ENCODE measurements around the gene PTCD2. TPM values are rescaled to one million over a fixed set of nuclear protein-coding genes. Genes with fewer than 3 reads are reported as not detected.

The PTCD2 gene
- total RNA-seq, 1 experiment from 2014 or later = 19.3 TPM

DNA sequence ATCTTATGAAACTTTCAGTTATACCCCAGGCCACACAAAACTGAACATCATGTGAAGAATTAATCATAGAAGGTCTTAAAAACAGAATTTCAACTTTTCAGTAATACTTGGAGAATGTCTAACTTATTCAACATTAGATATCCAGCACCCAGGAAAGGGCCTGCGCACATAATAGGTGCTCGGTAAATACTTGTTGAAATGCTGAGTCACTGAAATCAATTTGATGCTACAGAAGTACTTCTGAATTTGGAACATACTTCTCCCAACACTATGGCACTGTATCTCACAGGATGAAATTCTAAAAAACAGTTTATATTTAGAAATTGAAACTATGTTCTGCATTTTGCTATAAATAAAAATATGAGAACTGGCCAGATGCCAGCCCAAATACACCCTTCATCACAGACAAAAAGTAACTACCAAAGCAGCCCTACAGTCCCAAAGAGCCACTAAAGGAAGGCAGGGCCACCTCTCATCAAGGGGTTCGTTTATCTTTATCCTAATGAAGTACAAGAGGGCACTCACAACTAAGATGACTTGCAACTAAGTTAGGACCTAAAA lies 26.6 kb upstream of the PTCD2 start:
- Histone ChIP-seq H3K4me1 (ENCODE audit: control insufficient read depth in 1 of 2, insufficient read depth in 2 of 2, low read length in 2 of 2) (no peaks in the 10 kb centered on the region), H3K36me3 (ENCODE audit: control insufficient read depth in 1 of 2, insufficient read depth in 2 of 2, low read length in 2 of 2) (peaks cover 14 to 30% of the 10 kb centered on the region in 2 experiments; a peak in 3 of 4 replicates), H3K79me2 (ENCODE audit: insufficient read depth, low read length) (peaks cover 58% of the 10 kb centered on the region), H3K9ac (ENCODE audit: low read length) (no peak overlapping the region), H3K27ac (ENCODE audit: low read depth, low read length) (no peak overlapping the region), H3K4me2 (ENCODE audit: low read length) (no peak overlapping the region), H3K9me3 (ENCODE audit: control insufficient read depth in 1 of 2, insufficient read depth in 1 of 2, low read depth in 1 of 2, low read length in 2 of 2) (no peaks in the 10 kb centered on the region), H2AFZ (ENCODE audit: low read depth, low read length, poor library complexity, severe bottlenecking) (no peak overlapping the region), H3K4me3 (replicated peaks in 1 of 2; ENCODE audit: low read depth in 1 of 2, low read length in 2 of 2) (no peak overlapping the region), H3K9me2 (ENCODE audit: insufficient read depth) (no peaks in the 10 kb centered on the region), H3K27me3 (ENCODE audit: insufficient read depth, low read length) (no peaks in the 10 kb centered on the region), H4K20me1 (ENCODE audit: insufficient read depth) (0 out of 2 replicates have a peak, but pooled peaks cover 3% of the 10 kb centered on the region)
- ChIA-PET RAD21 (ENCODE audit: low non-redundant PET in 1 of 2, low total read pairs in 2 of 2, uncharacterized antibody in 2 of 2, unreplicated experiment in 2 of 2) (no interaction called here), CTCF (no interaction called here), POLR2A (no interaction called here)
- no peak for DNase-seq (ENCODE audit: low read depth, low spot score)
- TSS peak; percentile 16 for BruUV-seq (replicated peaks)
- intact Hi-C loops (cut with micrococcal nuclease) = no loop called here
- TF ChIP-seq ELF1 (IDR thresholded peaks at IDR 0.05; ENCODE audit: borderline replicate concordance, low read depth) (no peak), YY1 (IDR thresholded peaks at IDR 0.05; ENCODE audit: extremely low read depth, insufficient replicate concordance, low read depth, low read length) (no peak), RAD21 (IDR thresholded peaks at IDR 0.05; ENCODE audit: low read depth) (no peak), SRF (IDR thresholded peaks at IDR 0.05; ENCODE audit: low read depth) (no peak), POLR2AphosphoS5 (IDR thresholded peaks at IDR 0.05; ENCODE audit: low read depth, low read length) (no peak), ZFX (IDR thresholded peaks at IDR 0.05) (no peak), POLR2A (IDR thresholded peaks at IDR 0.05; ENCODE audit: borderline replicate concordance, extremely low read depth, insufficient read depth, insufficient read length) (no peak), JUND (IDR thresholded peaks at IDR 0.05) (no peak), ZNF274 (IDR thresholded peaks at IDR 0.05; ENCODE audit: low read depth, low read length) (no peak), SP1 (IDR thresholded peaks at IDR 0.05; ENCODE audit: low read depth) (no peak), CBX3 (IDR thresholded peaks at IDR 0.05; ENCODE audit: low read depth) (no peak), REST (IDR thresholded peaks at IDR 0.05; ENCODE audit: low read depth) (no peak), TCF7L2 (IDR thresholded peaks at IDR 0.05; ENCODE audit: borderline replicate concordance, extremely low read depth, insufficient read depth, insufficient read length) (no peak), EZH2 (IDR thresholded peaks at IDR 0.05) (no peak)
- no peak for ATAC-seq

Measured in HCT116 (cell line).